Calu3 (cell line): Measurements from ENCODE around the gene PLEKHB1. TPM values are rescaled to one million over a fixed set of nuclear protein-coding genes. Genes with fewer than 3 reads are reported as not detected.

Experiments
- BruUV-seq: library from RNA; stranded (reverse); fragments of 400-500 nt; replicated peaks from 2 replicates; lab custom pipeline; 2021; lab: Mats Ljungman, UMichigan
- CTCF ChIA-PET: fragments of 300-600 bp; sonication (Branson Sonifier 250); formaldehyde crosslinking; loops from one replicate; lab custom pipeline; 2022; ENCODE audit warnings: antibody characterized with exemption; lab: Charles Lee
- DNase-seq: peaks from one replicate; pipeline ENCODE4 v3.0.0; 2022
- H3K27ac Mint-ChIP-seq: one replicate; pipeline ENCODE4 v1.8.0; 2022; ENCODE audit warnings: mixed read lengths; ENCODE audit not compliant: unreplicated experiment
- H3K27me3 Mint-ChIP-seq: one replicate; pipeline ENCODE4 v1.8.0; 2022; ENCODE audit warnings: mixed read lengths; ENCODE audit not compliant: unreplicated experiment
- H3K36me3 Mint-ChIP-seq: one replicate; pipeline ENCODE4 v1.8.0; 2022; ENCODE audit warnings: mild to moderate bottlenecking, moderate library complexity, mixed read lengths; ENCODE audit not compliant: insufficient read depth, unreplicated experiment
- H3K4me1 Mint-ChIP-seq: one replicate; pipeline ENCODE4 v1.8.0; 2022; ENCODE audit warnings: mild to moderate bottlenecking, low read depth, mixed read lengths; ENCODE audit not compliant: unreplicated experiment
- H3K4me3 Mint-ChIP-seq: one replicate; pipeline ENCODE4 v1.8.0; 2022; ENCODE audit warnings: mild to moderate bottlenecking, low read depth, moderate library complexity, mixed read lengths; ENCODE audit not compliant: unreplicated experiment
- H3K9me3 Mint-ChIP-seq: one replicate; pipeline ENCODE4 v1.8.0; 2022; ENCODE audit warnings: low read depth, mixed read lengths; ENCODE audit not compliant: unreplicated experiment
- intact Hi-C: fragments of 100-400 bp; cut with micrococcal nuclease; formaldehyde crosslinking; loops from one replicate; pipeline ENCODE4 v1.10.0; 2022; ENCODE audit not compliant: unreplicated experiment
- total RNA-seq: library from RNA; stranded (reverse); gene quantifications from 2 replicates; pipeline ENCODE4 v1.2.3, GENCODE V29; 2022
- TF ChIP-seq, protein P1 (sequence below): fragments of 200-600 bp; IDR thresholded peaks from one replicate; pipeline ENCODE4 v1.8.0; 2022; ENCODE audit warnings: antibody characterized with exemption; ENCODE audit not compliant: unreplicated experiment

PLEKHB1 gene
- total RNA-seq, 1 experiment from 2014 or later, result 127 TPM

DNA sequence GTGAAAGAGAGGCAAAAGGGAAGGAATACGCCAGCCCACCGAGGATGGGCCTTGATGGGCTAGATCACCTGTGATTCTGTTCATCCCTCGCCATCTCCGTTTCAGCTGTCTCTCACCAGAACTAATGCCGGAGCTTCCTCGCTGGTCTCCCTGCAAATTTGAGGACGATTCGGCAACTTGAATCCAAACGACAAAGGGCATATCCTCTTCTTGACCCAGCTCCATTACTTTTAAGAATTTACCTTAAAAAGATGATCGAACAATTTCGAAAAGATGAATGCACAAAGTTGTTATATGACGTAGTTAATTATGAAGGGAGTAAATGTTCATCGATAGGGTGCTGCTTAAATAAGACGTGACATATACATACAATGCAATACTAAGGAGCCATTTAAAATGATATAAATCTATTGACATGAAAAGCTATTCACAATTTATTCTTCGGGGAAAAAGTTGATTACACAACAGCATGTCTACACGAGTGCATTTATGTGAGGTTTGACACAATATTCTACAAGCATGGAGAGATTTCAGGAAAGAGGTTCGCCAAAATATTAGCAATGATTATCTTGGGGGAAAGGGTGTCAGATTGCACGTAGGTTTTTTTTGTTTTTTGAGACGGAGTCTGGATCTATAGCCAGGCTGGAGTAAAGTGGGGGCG lies 47.5 kb upstream of the PLEKHB1 start:
- DNase-seq, result no peak
- H3K27ac Mint-ChIP-seq, result peak overlapping the region; percentile 83
- H3K9me3 Mint-ChIP-seq, result no peaks in the 10 kb centered on the region
- TF ChIP-seq, protein P1, sequence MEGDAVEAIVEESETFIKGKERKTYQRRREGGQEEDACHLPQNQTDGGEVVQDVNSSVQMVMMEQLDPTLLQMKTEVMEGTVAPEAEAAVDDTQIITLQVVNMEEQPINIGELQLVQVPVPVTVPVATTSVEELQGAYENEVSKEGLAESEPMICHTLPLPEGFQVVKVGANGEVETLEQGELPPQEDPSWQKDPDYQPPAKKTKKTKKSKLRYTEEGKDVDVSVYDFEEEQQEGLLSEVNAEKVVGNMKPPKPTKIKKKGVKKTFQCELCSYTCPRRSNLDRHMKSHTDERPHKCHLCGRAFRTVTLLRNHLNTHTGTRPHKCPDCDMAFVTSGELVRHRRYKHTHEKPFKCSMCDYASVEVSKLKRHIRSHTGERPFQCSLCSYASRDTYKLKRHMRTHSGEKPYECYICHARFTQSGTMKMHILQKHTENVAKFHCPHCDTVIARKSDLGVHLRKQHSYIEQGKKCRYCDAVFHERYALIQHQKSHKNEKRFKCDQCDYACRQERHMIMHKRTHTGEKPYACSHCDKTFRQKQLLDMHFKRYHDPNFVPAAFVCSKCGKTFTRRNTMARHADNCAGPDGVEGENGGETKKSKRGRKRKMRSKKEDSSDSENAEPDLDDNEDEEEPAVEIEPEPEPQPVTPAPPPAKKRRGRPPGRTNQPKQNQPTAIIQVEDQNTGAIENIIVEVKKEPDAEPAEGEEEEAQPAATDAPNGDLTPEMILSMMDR, result no peak
- intact Hi-C loops, result loop anchor here (5.0 kb wide), 1 partner anchor 122 kb away; no protein-coding TSS in a partner anchor
- CTCF ChIA-PET, result interaction anchor here (0.5 to 1.3 kb wide), 7 partner anchors 8 to 1050 kb away, joined by 3 to 6 read pairs (median 3); no protein-coding TSS in a partner anchor
- H3K27me3 Mint-ChIP-seq, result no peaks in the 10 kb centered on the region
- BruUV-seq, result TSS peak; percentile 51
- H3K36me3 Mint-ChIP-seq, result peaks cover 27% of the 10 kb centered on the region
- peaks cover 22% of the 10 kb centered on the region for H3K4me1 Mint-ChIP-seq
- H3K4me3 Mint-ChIP-seq, result peak overlapping the region; percentile 93

GRCh38 chr11:73612601-73613140 lies 33.7 kb upstream of the PLEKHB1 start:
- Mint-ChIP-seq H3K27me3 (no peaks in the 10 kb centered on the region), H3K36me3 (no peaks in the 10 kb centered on the region), H3K4me3 (no peak overlapping the region), H3K4me1 (no peaks in the 10 kb centered on the region), H3K27ac (no peak overlapping the region), H3K9me3 (no peaks in the 10 kb centered on the region)
- no peak for DNase-seq
- TF ChIP-seq, protein P1, result no peak
- CTCF ChIA-PET, result no interaction called here
- no TSS peak for BruUV-seq
- intact Hi-C loops, result no loop called here

- no peak overlapping the region for H3K27ac Mint-ChIP-seq
- no peaks in the 10 kb centered on the region for H3K27me3 Mint-ChIP-seq
- TF ChIP-seq, protein P1, result no peak
- CTCF ChIA-PET, result no interaction called here
- H3K9me3 Mint-ChIP-seq, result no peaks in the 10 kb centered on the region
- H3K4me3 Mint-ChIP-seq, result no peak overlapping the region
- intact Hi-C loops, result no loop called here
- H3K4me1 Mint-ChIP-seq, result no peaks in the 10 kb centered on the region
- no TSS peak for BruUV-seq
- no peaks in the 10 kb centered on the region for H3K36me3 Mint-ChIP-seq
- no peak for DNase-seq
Observed at GRCh38 chr11:73614591-73614990, 31.8 kb upstream of the PLEKHB1 start.

DNA sequence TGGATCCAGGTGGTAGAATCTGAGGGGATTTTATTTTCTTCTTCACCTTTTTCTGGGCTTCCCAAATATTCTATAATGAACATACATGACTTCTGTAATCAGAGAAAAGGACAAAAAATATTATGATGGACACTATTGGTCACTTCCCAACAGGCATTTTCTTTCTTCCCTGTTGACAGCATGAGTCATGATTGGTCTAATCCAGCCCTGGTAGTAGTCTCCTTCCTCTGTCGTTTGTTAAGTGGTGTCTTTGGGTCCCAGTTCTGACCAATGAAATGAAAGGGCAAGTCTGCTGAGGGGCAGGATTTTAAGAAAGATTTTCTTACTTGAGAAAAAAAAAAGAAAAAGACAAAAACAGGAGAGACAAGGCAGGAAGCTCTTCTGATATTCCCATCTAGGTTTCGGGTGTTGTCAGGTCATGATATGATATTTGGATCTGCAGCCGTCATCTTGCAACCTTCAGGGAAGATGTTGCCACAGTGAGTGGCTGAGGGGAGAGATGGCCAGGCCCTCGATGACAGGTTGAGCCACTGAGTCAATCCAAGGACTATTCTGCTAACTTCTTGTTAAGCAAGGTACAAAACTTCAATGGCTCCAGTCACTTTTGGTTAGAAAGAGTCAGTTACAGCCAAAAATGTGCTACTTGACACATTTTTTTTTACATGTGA lies 23.3 kb upstream of the PLEKHB1 start:
- H3K4me1 Mint-ChIP-seq, result no peaks in the 10 kb centered on the region
- no peak for DNase-seq
- H3K9me3 Mint-ChIP-seq, result no peaks in the 10 kb centered on the region
- H3K27me3 Mint-ChIP-seq, result peaks cover 33% of the 10 kb centered on the region
- no TSS peak for BruUV-seq
- TF ChIP-seq, protein P1, result no peak
- CTCF ChIA-PET, result interaction anchor here (0.6 kb wide), 2 partner anchors 34 to 233 kb away, joined by 3 to 4 read pairs; no protein-coding TSS in a partner anchor
- no peaks in the 10 kb centered on the region for H3K36me3 Mint-ChIP-seq
- H3K27ac Mint-ChIP-seq, result no peak overlapping the region
- no peak overlapping the region for H3K4me3 Mint-ChIP-seq
- intact Hi-C loops, result no loop called here
